ENCODE results near the gene TRAF2. TPM values are rescaled to one million over a fixed set of nuclear protein-coding genes. Genes with fewer than 3 reads are reported as not detected.

The TRAF2 gene
- total and polyA plus RNA-seq, 2 of the 4 experiments (the other 2 are of a cell fraction), result 6.6 to 12.0 TPM

DNA sequence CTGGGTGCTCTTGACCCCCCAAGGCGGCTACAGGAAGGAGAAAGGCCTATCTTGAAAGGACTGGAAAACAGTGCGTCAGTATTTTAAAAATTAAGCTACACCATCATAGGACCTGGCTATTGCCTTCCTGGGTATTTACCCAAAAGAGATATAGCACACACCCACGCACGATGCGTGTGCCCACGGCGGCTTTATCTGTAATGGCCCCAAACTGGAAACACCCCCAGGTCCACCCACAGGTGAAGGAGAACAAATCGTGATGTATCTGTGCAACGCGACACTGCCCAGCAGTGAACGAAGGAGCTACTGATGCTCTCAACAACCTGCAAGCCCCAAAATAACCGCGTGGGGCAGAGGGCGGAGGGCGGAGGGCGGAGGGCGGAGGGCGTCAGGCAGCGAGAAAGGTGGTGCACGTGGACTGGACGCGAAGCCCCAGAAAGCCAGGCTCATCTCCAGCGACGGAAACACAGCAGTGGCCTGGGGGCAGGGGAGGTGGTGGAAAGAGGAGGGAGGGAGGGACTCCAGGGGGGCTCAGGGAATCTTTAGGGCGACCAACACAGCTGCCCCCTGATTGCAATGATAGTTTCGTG is 78.6 kb downstream of the TRAF2 start:
- CTCF ChIA-PET, result interaction anchor here (1.0 kb wide), 1 partner anchor 11 kb away, joined by 3 read pairs; no protein-coding TSS in a partner anchor
- POLR2A ChIA-PET (ENCODE audit: unreplicated experiment), result no interaction called here
- no peaks in the 10 kb centered on the region for H4K20me1 ChIP-seq (ENCODE audit: insufficient read depth, low read length)

More for the DNA sequence above, 78.6 kb downstream of the TRAF2 start:
- H3K4me1 ChIP-seq (ENCODE audit: control insufficient read depth, insufficient read depth, low read length), result no peaks in the 10 kb centered on the region
- no peak overlapping the region for H4K91ac ChIP-seq (ENCODE audit: insufficient read depth, low read depth, low read length)
- no peak overlapping the region for H3K27ac ChIP-seq (ENCODE audit: insufficient read depth, low read length)
- no peak overlapping the region for H3K14ac ChIP-seq (replicated peaks; ENCODE audit: low read depth, low read length)
- no peak overlapping the region for H3K4me3 ChIP-seq (ENCODE audit: insufficient read depth, low read depth, low read length)
- no peak overlapping the region for H2BK20ac ChIP-seq (ENCODE audit: low read depth, low read length)
- WGBS, 2 experiments (ENCODE audit: extremely low coverage in 2 of 2, insufficient read length in 1 of 2), result 83% methylated on average over 8 of the region's 26 CpGs; no CpG with 5 or more reads in 1 of the 2 experiments
- no peak for DNase-seq
- H3K9ac ChIP-seq (ENCODE audit: low read depth, low read length), result no peak overlapping the region
- dilution Hi-C loops (cut with HindIII; ENCODE audit: low sequenced_read_pairs, unreplicated experiment), result no loop called here
- H3K9me1 ChIP-seq (ENCODE audit: insufficient read depth, low read length), result peaks cover 2% of the 10 kb centered on the region; the same call in 1 of the 2 replicates
- peaks cover 20% of the 10 kb centered on the region for H3K27me3 ChIP-seq (ENCODE audit: control insufficient read depth, insufficient read depth, low read length)
- H2BK5ac ChIP-seq (ENCODE audit: low read depth, low read length, poor library complexity, severe bottlenecking), result no peak overlapping the region
- no peak overlapping the region for H3K4ac ChIP-seq (ENCODE audit: low read depth, low read length)
- intact Hi-C loops (cut with micrococcal nuclease), result no loop called here
- no peak overlapping the region for H3K23ac ChIP-seq (ENCODE audit: low read depth, low read length)
- no peaks in the 10 kb centered on the region for H3K79me1 ChIP-seq (ENCODE audit: low read depth in 1 of 2, low read length in 2 of 2)
- no peak overlapping the region for H4K8ac ChIP-seq (ENCODE audit: low read depth in 2 of 2, low read length in 2 of 2)
- no peak overlapping the region for H3K18ac ChIP-seq (ENCODE audit: low read depth, low read length)
- no peak for ATAC-seq (ENCODE audit: low read depth)
- no peak overlapping the region for H3K4me2 ChIP-seq (ENCODE audit: low read depth, low read length)
- no peak overlapping the region for H2AFZ ChIP-seq (replicated peaks; ENCODE audit: low read length, poor library complexity)
- H2AK9ac ChIP-seq (replicated peaks; ENCODE audit: low read depth, low read length, poor library complexity), result no peak overlapping the region
- no peak overlapping the region for H2BK120ac ChIP-seq (ENCODE audit: low read depth, low read length)
- H2AK5ac ChIP-seq (ENCODE audit: low read depth, low read length), result no peak overlapping the region
- no peaks in the 10 kb centered on the region for H3K36me3 ChIP-seq (ENCODE audit: control insufficient read depth, insufficient read depth, low read length)
- no peak overlapping the region for H2BK15ac ChIP-seq (ENCODE audit: low read depth, low read length)
- no peak overlapping the region for H4K5ac ChIP-seq (ENCODE audit: low read depth, low read length)
- H3K56ac ChIP-seq (ENCODE audit: extremely low read depth, insufficient read depth, low read length), result no peak overlapping the region
- BruUV-seq (replicated peaks), result no TSS peak
- no peaks in the 10 kb centered on the region for H3K9me3 ChIP-seq (ENCODE audit: control insufficient read depth, insufficient read depth, low read length)
- TF ChIP-seq, protein P1, sequence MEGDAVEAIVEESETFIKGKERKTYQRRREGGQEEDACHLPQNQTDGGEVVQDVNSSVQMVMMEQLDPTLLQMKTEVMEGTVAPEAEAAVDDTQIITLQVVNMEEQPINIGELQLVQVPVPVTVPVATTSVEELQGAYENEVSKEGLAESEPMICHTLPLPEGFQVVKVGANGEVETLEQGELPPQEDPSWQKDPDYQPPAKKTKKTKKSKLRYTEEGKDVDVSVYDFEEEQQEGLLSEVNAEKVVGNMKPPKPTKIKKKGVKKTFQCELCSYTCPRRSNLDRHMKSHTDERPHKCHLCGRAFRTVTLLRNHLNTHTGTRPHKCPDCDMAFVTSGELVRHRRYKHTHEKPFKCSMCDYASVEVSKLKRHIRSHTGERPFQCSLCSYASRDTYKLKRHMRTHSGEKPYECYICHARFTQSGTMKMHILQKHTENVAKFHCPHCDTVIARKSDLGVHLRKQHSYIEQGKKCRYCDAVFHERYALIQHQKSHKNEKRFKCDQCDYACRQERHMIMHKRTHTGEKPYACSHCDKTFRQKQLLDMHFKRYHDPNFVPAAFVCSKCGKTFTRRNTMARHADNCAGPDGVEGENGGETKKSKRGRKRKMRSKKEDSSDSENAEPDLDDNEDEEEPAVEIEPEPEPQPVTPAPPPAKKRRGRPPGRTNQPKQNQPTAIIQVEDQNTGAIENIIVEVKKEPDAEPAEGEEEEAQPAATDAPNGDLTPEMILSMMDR (conservative IDR thresholded peaks at IDR 0.05; ENCODE audit: low read depth, low read length), result no peak
- TF ChIP-seq MAZ (IDR thresholded peaks at IDR 0.05; ENCODE audit: borderline replicate concordance, low read depth, low read length), result no peak
- in situ Hi-C loops (cut with MboI; ENCODE audit: low sequenced_read_pairs), result no loop called here
